ENCODE data around the gene CTDSPL. TPM values are rescaled to one million over a fixed set of nuclear protein-coding genes. Genes with fewer than 3 reads are reported as not detected.

Gene CTDSPL
- total RNA-seq, 1 donor from 2014 or later: 6.1 TPM

GRCh38 chr3:37941608-37942508 lies 80.2 kb downstream of the CTDSPL start:
- intact Hi-C loops (cut with micrococcal nuclease): no loop called here
- no peak for DNase-seq
- Mint-ChIP-seq H3K4me3 (no peak overlapping the region), H3K4me1 (peaks cover 4% of the 10 kb centered on the region), H3K9me3 (no peaks in the 10 kb centered on the region), H3K36me3 (ENCODE audit: low read depth) (no peaks in the 10 kb centered on the region), H3K27ac (no peak overlapping the region), H3K27me3 (peaks cover 7% of the 10 kb centered on the region)

- Mint-ChIP-seq H3K27ac (no peak overlapping the region), H3K4me3 (no peak overlapping the region), H3K4me1 (peaks cover 4% of the 10 kb centered on the region), H3K9me3 (no peaks in the 10 kb centered on the region), H3K27me3 (peaks cover 7% of the 10 kb centered on the region), H3K36me3 (ENCODE audit: low read depth) (no peaks in the 10 kb centered on the region)
- no peak for DNase-seq
- intact Hi-C loops (cut with micrococcal nuclease): no loop called here
These were observed 81.0 kb downstream of the CTDSPL start for GRCh38 chr3:37942646-37943045.

- H3K36me3 Mint-ChIP-seq (ENCODE audit: low read depth): no peaks in the 10 kb centered on the region
- H3K27me3 Mint-ChIP-seq: peaks cover 4% of the 10 kb centered on the region
- DNase-seq: no peak
- no peak overlapping the region for H3K4me3 Mint-ChIP-seq
- peaks cover 4% of the 10 kb centered on the region for H3K4me1 Mint-ChIP-seq
- no peak overlapping the region for H3K27ac Mint-ChIP-seq
- H3K9me3 Mint-ChIP-seq: no peaks in the 10 kb centered on the region
- intact Hi-C loops (cut with micrococcal nuclease): no loop called here
These were observed 81.4 kb downstream of the CTDSPL start for GRCh38 chr3:37943126-37943525.

DNA sequence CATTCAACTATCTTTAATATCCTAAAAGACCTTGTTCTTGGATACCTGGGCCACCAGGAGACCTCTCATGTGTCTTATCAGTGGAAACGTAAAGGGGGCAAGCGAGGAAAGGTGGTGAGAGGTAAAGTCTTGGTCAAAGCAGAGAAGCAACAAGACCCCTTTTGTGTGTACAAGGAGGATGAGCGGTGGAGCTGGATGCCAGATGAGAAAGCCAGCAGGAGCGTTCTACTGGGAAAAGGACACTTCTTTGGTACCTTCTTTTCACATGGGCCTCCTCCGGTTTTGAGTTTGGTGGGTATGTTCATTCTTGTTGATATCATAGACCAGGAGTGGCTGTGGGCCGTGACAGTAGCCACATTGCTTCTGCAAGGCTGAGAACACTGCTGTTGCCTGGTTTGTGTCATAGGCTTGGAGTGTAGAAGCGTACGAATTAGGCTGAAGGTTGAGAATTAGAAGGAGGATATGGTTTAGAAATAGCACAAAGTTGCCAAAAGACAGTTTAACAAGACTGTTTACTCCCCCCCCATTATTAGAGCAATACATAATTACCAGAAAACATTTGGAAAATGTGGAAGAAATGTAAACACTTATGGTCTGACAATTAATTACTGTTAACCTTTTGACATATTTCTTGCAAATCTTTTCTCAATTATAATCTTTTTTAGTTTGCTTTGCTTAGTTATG lies 82.1 kb downstream of the CTDSPL start:
- Mint-ChIP-seq H3K36me3 (ENCODE audit: low read depth) (no peaks in the 10 kb centered on the region), H3K27ac (no peak overlapping the region), H3K4me3 (no peak overlapping the region), H3K4me1 (peaks cover 4% of the 10 kb centered on the region), H3K27me3 (peaks cover 2% of the 10 kb centered on the region), H3K9me3 (no peaks in the 10 kb centered on the region)
- intact Hi-C loops (cut with micrococcal nuclease): no loop called here
- DNase-seq: no peak

GRCh38 chr3:37944391-37944842 lies 82.7 kb downstream of the CTDSPL start:
- intact Hi-C loops (cut with micrococcal nuclease): no loop called here
- Mint-ChIP-seq H3K9me3 (no peaks in the 10 kb centered on the region), H3K36me3 (ENCODE audit: low read depth) (no peaks in the 10 kb centered on the region), H3K27me3 (peaks cover 1% of the 10 kb centered on the region), H3K4me3 (no peak overlapping the region), H3K27ac (no peak overlapping the region), H3K4me1 (peaks cover 4% of the 10 kb centered on the region)
- no peak for DNase-seq

GRCh38 chr3:37945156-37945806 lies 83.6 kb downstream of the CTDSPL start:
- intact Hi-C loops (cut with micrococcal nuclease): no loop called here
- DNase-seq: no peak
- Mint-ChIP-seq H3K27ac (no peak overlapping the region), H3K4me3 (no peak overlapping the region), H3K9me3 (no peaks in the 10 kb centered on the region), H3K36me3 (ENCODE audit: low read depth) (no peaks in the 10 kb centered on the region), H3K4me1 (peaks cover 4% of the 10 kb centered on the region), H3K27me3 (no peaks in the 10 kb centered on the region)

- Mint-ChIP-seq H3K4me1 (peaks cover 4% of the 10 kb centered on the region), H3K4me3 (no peak overlapping the region), H3K36me3 (ENCODE audit: low read depth) (no peaks in the 10 kb centered on the region), H3K27me3 (no peaks in the 10 kb centered on the region), H3K9me3 (no peaks in the 10 kb centered on the region), H3K27ac (no peak overlapping the region)
- intact Hi-C loops (cut with micrococcal nuclease): no loop called here
- no peak for DNase-seq
These were observed 84.3 kb downstream of the CTDSPL start for GRCh38 chr3:37945807-37946530.

GRCh38 chr3:37946531-37946889 lies 84.8 kb downstream of the CTDSPL start:
- H3K27ac Mint-ChIP-seq: no peak overlapping the region
- no peaks in the 10 kb centered on the region for H3K36me3 Mint-ChIP-seq (ENCODE audit: low read depth)
- H3K4me1 Mint-ChIP-seq: peaks cover 4% of the 10 kb centered on the region
- H3K4me3 Mint-ChIP-seq: no peak overlapping the region
- H3K27me3 Mint-ChIP-seq: no peaks in the 10 kb centered on the region
- no peak for DNase-seq
- no peaks in the 10 kb centered on the region for H3K9me3 Mint-ChIP-seq
- intact Hi-C loops (cut with micrococcal nuclease): no loop called here

DNA sequence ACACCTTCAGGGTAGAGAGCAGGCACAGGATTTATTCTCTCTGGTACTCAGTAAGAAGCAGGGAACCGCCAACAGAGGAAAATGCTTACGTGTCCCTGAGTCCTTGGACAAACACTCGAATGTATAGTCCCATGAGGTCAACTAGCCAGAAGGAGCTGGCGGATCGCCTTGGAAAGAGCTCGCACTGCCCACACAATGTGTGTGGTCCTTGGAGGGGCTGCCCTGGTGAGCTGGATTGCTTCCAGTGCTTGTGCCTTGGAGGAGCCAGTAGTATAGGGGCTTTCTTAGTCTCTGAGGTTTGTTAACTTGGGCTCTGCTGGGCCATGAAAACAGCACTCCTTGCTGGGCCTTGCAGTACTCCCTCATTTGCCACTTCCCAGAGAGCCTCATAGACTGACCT lies 88.2 kb downstream of the CTDSPL start:
- no peak overlapping the region for H3K4me3 Mint-ChIP-seq
- H3K9me3 Mint-ChIP-seq: no peaks in the 10 kb centered on the region
- H3K27me3 Mint-ChIP-seq: no peaks in the 10 kb centered on the region
- intact Hi-C loops (cut with micrococcal nuclease): loop anchor here (5.0 kb wide), 1 partner anchor 43 kb away; no protein-coding TSS in a partner anchor
- no peak overlapping the region for H3K27ac Mint-ChIP-seq
- peaks cover 2% of the 10 kb centered on the region for H3K36me3 Mint-ChIP-seq (ENCODE audit: low read depth)
- peaks cover 2% of the 10 kb centered on the region for H3K4me1 Mint-ChIP-seq
- no peak for DNase-seq

- no peak for DNase-seq
- Mint-ChIP-seq H3K4me3 (no peak overlapping the region), H3K27ac (no peak overlapping the region), H3K4me1 (peaks cover 15% of the 10 kb centered on the region), H3K27me3 (no peaks in the 10 kb centered on the region), H3K36me3 (ENCODE audit: low read depth) (peaks cover 2% of the 10 kb centered on the region), H3K9me3 (no peaks in the 10 kb centered on the region)
- intact Hi-C loops (cut with micrococcal nuclease): loop anchor here (5.0 kb wide), 1 partner anchor 45 kb away; no protein-coding TSS in a partner anchor
These were observed 90.9 kb downstream of the CTDSPL start for GRCh38 chr3:37952564-37952963.

- Mint-ChIP-seq H3K27ac (no peak overlapping the region), H3K9me3 (no peaks in the 10 kb centered on the region), H3K4me1 (peaks cover 17% of the 10 kb centered on the region), H3K27me3 (no peaks in the 10 kb centered on the region), H3K4me3 (no peak overlapping the region), H3K36me3 (ENCODE audit: low read depth) (peaks cover 2% of the 10 kb centered on the region)
- intact Hi-C loops (cut with micrococcal nuclease): loop anchor here (5.0 kb wide), 1 partner anchor 46 kb away; no protein-coding TSS in a partner anchor
- no peak for DNase-seq
These were observed 91.5 kb downstream of the CTDSPL start for GRCh38 chr3:37953226-37953625.

GRCh38 chr3:37953707-37954394 lies 92.2 kb downstream of the CTDSPL start:
- no peak for DNase-seq
- peaks cover 17% of the 10 kb centered on the region for H3K4me1 Mint-ChIP-seq
- no peak overlapping the region for H3K27ac Mint-ChIP-seq
- H3K9me3 Mint-ChIP-seq: no peaks in the 10 kb centered on the region
- intact Hi-C loops (cut with micrococcal nuclease): loop anchor here (5.0 kb wide), 1 partner anchor 47 kb away; no protein-coding TSS in a partner anchor
- H3K27me3 Mint-ChIP-seq: no peaks in the 10 kb centered on the region
- no peak overlapping the region for H3K4me3 Mint-ChIP-seq
- peaks cover 2% of the 10 kb centered on the region for H3K36me3 Mint-ChIP-seq (ENCODE audit: low read depth)

GRCh38 chr3:37954881-37955280 lies 93.2 kb downstream of the CTDSPL start:
- intact Hi-C loops (cut with micrococcal nuclease): loop anchor here (5.0 kb wide), 1 partner anchor 48 kb away; no protein-coding TSS in a partner anchor
- peaks cover 17% of the 10 kb centered on the region for H3K4me1 Mint-ChIP-seq
- H3K9me3 Mint-ChIP-seq: no peaks in the 10 kb centered on the region
- H3K27me3 Mint-ChIP-seq: no peaks in the 10 kb centered on the region
- peaks cover 2% of the 10 kb centered on the region for H3K36me3 Mint-ChIP-seq (ENCODE audit: low read depth)
- no peak for DNase-seq
- H3K27ac Mint-ChIP-seq: no peak overlapping the region
- no peak overlapping the region for H3K4me3 Mint-ChIP-seq
